WTC11 (cell line): ENCODE measurements around the gene CRBN. TPM values are rescaled to one million over a fixed set of nuclear protein-coding genes. Genes with fewer than 3 reads are reported as not detected.

Experiments used
- ATAC-seq: fragments of 200-7000 bp; cut with Tn5 transposase; 2 replicates; pipeline ENCODE4 v1.10.0; 2021; ENCODE audit warnings: mild to moderate bottlenecking, moderate library complexity
- CTCF ChIA-PET: fragments of 300-600 bp; sonication (Branson Sonifier 250); formaldehyde crosslinking; loops from one replicate; lab custom pipeline; 2021; ENCODE audit warnings: antibody characterized with exemption; lab: Charles Lee
- POLR2A ChIA-PET: fragments of 350-600 bp; sonication (Branson Sonifier 250); formaldehyde crosslinking; loops from one replicate; lab custom pipeline; 2021; ENCODE audit warnings: antibody characterized with exemption; lab: Charles Lee
- DNase-seq: peaks from one replicate; pipeline ENCODE4 v3.0.0; 2021; ENCODE audit warnings: low spot score
- H3K27ac Mint-ChIP-seq: 2 replicates; pipeline ENCODE4 v1.8.0; 2021; ENCODE audit warnings: mixed read lengths
- H3K27me3 Mint-ChIP-seq: 2 replicates; pipeline ENCODE4 v1.8.0; 2021; ENCODE audit warnings: low read depth, mild to moderate bottlenecking, moderate library complexity, mixed read lengths
- H3K36me3 Mint-ChIP-seq: 2 replicates; pipeline ENCODE4 v1.8.0; 2021; ENCODE audit warnings: mixed read lengths
- H3K4me1 Mint-ChIP-seq: 2 replicates; pipeline ENCODE4 v1.8.0; 2022; ENCODE audit warnings: mixed read lengths
- H3K4me3 Mint-ChIP-seq: 2 replicates; pipeline ENCODE4 v1.8.0; 2021; ENCODE audit warnings: mild to moderate bottlenecking, moderate library complexity, mixed read lengths
- H3K9me3 Mint-ChIP-seq: 2 replicates; pipeline ENCODE4 v1.8.0; 2021; ENCODE audit warnings: mixed read lengths
- CREM ChIP-seq: sonication (generic); formaldehyde crosslinking; IDR thresholded peaks from 2 replicates; pipeline ENCODE4 v1.8.1; 2022; ENCODE audit warnings: mild to moderate bottlenecking, missing genetic modification reagents, moderate library complexity
- ESRRA ChIP-seq: sonication (generic); formaldehyde crosslinking; IDR thresholded peaks from 2 replicates; pipeline ENCODE4 v1.8.1; 2022; ENCODE audit warnings: mild to moderate bottlenecking, missing genetic modification reagents, borderline replicate concordance
- GTF2I ChIP-seq: fragments of 250-450 bp; sonication (Bioruptor Pico); conservative IDR thresholded peaks from 2 replicates; pipeline ENCODE4 v1.4.0; 2021; ENCODE audit warnings: mild to moderate bottlenecking
- JAZF1 ChIP-seq: fragments of 250-450 bp; sonication (Bioruptor Pico); IDR thresholded peaks from 2 replicates; pipeline ENCODE4 v1.9.0; 2021; ENCODE audit warnings: moderate library complexity, mild to moderate bottlenecking, inconsistent platforms
- MXD4 ChIP-seq: fragments of 250-450 bp; sonication (Bioruptor Pico); IDR thresholded peaks from 2 replicates; pipeline ENCODE4 v1.8.0; 2021; ENCODE audit warnings: mild to moderate bottlenecking, moderate library complexity, borderline replicate concordance
- NFYB ChIP-seq: sonication (generic); formaldehyde crosslinking; conservative IDR thresholded peaks from 2 replicates; pipeline ENCODE4 v1.8.0; 2022; ENCODE audit warnings: low read depth, missing genetic modification reagents
- OVOL2 ChIP-seq: fragments of 250-450 bp; sonication (Bioruptor Pico); IDR thresholded peaks from 2 replicates; pipeline ENCODE4 v1.9.0; 2021; ENCODE audit warnings: mild to moderate bottlenecking, borderline replicate concordance
- SMAD4 ChIP-seq: sonication (generic); formaldehyde crosslinking; IDR thresholded peaks from 2 replicates; pipeline ENCODE4 v1.8.0; 2022; ENCODE audit warnings: mild to moderate bottlenecking, missing genetic modification reagents
- TEAD1 ChIP-seq: sonication (generic); formaldehyde crosslinking; IDR thresholded peaks from 2 replicates; pipeline ENCODE4 v1.8.0; 2022; ENCODE audit warnings: mild to moderate bottlenecking, missing genetic modification reagents
- ZNF121 ChIP-seq: sonication (generic); formaldehyde crosslinking; IDR thresholded peaks from 2 replicates; pipeline ENCODE4 v1.8.0; 2023; ENCODE audit warnings: missing genetic modification reagents
- total RNA-seq: library from RNA; stranded (reverse); gene quantifications from 3 replicates; pipeline ENCODE4 v1.2.3, GENCODE V29; 2021
- TF ChIP-seq, protein P1 (sequence below): sonication (generic); formaldehyde crosslinking; IDR thresholded peaks from 2 replicates; pipeline ENCODE4 v1.8.1; 2022; ENCODE audit warnings: missing genetic modification reagents, borderline replicate concordance
- TF ChIP-seq, protein P2 (sequence below): fragments of 250-450 bp; sonication (Bioruptor Pico); IDR thresholded peaks from 2 replicates; pipeline ENCODE4 v1.9.0; 2021; ENCODE audit warnings: mild to moderate bottlenecking, borderline replicate concordance
- TF ChIP-seq, protein P3 (sequence below): fragments of 250-450 bp; sonication (Bioruptor Pico); IDR thresholded peaks from 2 replicates; pipeline ENCODE4 v1.9.0; 2021; ENCODE audit warnings: mild to moderate bottlenecking

The CRBN gene
- total RNA-seq, 1 experiment from 2014 or later = 24.4 TPM

DNA sequence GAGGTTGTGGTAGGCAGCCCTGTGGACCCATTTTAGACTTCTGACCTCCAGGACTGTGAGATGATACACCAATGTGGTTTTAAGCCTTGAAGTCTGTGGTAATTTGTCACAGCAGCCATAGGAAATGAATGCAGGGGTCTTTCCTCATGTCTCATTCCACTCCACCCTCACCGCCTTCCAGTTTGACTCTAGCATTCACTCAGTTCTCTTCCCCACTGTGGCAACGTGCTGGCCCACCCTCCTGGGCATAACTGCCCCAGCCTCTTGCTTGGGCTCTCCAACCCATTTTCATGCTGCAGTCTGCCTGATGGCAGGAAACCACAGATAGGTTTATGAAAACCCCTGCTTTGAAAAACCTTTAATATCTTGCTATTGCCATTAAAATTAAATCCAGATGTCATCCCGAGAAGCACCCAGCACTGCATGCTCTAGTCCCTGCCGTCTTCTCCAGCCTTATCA lies 60.1 kb downstream of the CRBN start (continued):
- TF ChIP-seq CREM (CRISPR knock-in tag) (no peak), NFYB (CRISPR knock-in tag) (no peak)
- TF ChIP-seq, protein P1, sequence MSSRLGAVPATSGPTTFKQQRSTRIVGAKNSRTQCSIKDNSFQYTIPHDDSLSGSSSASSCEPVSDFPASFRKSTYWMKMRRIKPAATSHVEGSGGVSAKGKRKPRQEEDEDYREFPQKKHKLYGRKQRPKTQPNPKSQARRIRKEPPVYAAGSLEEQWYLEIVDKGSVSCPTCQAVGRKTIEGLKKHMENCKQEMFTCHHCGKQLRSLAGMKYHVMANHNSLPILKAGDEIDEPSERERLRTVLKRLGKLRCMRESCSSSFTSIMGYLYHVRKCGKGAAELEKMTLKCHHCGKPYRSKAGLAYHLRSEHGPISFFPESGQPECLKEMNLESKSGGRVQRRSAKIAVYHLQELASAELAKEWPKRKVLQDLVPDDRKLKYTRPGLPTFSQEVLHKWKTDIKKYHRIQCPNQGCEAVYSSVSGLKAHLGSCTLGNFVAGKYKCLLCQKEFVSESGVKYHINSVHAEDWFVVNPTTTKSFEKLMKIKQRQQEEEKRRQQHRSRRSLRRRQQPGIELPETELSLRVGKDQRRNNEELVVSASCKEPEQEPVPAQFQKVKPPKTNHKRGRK = no peak

DNA sequence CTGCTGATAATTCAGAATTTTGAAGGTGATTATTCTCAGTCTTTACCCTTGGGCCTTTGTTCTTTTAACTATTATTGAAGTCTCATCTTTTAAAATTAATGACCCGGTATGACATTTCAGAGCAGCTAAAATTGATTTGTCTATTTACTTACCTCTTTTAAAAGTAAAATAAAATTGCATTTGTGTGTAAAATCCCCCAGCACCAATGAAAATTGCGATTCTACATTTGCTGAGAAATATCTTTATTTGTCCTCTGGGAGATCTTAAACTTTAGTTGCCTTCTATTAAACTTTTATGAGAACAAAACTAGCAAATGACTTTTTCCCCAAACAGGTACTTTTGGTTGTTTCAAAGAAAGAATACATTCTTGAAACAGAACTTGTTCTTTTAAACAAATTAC lies 61.8 kb downstream of the CRBN start:
- CTCF ChIA-PET = no interaction called here

DNA sequence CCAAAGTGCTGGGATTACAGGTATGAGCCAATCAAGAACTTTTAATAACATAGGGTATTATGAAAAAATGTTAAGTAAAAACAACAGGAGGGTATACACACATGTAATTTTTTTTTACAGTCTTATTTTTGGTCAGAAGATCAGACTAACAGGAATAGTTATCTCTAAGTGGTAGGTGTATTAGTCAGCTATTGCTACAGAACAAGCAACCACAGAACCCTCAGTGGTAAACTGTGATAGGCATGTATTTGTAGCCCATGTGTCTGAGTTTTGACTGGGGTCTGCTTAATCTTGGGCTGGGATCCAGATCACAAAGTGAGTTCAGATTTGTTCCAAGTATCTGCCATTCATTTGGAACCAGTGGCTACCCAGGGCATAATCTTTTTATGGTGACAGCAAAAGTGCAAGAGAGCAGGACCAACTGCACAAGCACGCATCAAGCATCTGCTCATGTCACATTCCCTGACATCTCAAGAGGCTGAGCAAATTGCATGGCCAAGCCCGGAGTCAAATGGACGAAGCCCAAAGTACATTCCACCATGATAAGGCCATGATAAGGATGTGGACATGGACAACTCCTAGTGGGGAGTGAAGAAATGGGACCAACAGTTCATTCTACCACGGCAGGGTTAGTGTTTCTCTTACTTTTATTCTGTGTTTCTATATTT lies 66.3 kb downstream of the CRBN start:
- TF ChIP-seq SMAD4 (CRISPR knock-in tag) (no peak), MXD4 (CRISPR knock-in tag) (no peak), GTF2I (no peak)
- TF ChIP-seq, protein P2, sequence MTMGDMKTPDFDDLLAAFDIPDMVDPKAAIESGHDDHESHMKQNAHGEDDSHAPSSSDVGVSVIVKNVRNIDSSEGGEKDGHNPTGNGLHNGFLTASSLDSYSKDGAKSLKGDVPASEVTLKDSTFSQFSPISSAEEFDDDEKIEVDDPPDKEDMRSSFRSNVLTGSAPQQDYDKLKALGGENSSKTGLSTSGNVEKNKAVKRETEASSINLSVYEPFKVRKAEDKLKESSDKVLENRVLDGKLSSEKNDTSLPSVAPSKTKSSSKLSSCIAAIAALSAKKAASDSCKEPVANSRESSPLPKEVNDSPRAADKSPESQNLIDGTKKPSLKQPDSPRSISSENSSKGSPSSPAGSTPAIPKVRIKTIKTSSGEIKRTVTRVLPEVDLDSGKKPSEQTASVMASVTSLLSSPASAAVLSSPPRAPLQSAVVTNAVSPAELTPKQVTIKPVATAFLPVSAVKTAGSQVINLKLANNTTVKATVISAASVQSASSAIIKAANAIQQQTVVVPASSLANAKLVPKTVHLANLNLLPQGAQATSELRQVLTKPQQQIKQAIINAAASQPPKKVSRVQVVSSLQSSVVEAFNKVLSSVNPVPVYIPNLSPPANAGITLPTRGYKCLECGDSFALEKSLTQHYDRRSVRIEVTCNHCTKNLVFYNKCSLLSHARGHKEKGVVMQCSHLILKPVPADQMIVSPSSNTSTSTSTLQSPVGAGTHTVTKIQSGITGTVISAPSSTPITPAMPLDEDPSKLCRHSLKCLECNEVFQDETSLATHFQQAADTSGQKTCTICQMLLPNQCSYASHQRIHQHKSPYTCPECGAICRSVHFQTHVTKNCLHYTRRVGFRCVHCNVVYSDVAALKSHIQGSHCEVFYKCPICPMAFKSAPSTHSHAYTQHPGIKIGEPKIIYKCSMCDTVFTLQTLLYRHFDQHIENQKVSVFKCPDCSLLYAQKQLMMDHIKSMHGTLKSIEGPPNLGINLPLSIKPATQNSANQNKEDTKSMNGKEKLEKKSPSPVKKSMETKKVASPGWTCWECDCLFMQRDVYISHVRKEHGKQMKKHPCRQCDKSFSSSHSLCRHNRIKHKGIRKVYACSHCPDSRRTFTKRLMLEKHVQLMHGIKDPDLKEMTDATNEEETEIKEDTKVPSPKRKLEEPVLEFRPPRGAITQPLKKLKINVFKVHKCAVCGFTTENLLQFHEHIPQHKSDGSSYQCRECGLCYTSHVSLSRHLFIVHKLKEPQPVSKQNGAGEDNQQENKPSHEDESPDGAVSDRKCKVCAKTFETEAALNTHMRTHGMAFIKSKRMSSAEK (CRISPR knock-in tag) = no peak
- no peak overlapping the region for H3K27ac Mint-ChIP-seq
- H3K36me3 Mint-ChIP-seq = peaks cover 32% of the 10 kb centered on the region
- H3K4me3 Mint-ChIP-seq = no peak overlapping the region
- POLR2A ChIA-PET = no interaction called here
- H3K27me3 Mint-ChIP-seq = no peaks in the 10 kb centered on the region; the same call in none of the 2 replicates
- peaks cover 63% of the 10 kb centered on the region for H3K9me3 Mint-ChIP-seq
- peaks cover 6% of the 10 kb centered on the region; the same call in 1 of the 2 replicates for H3K4me1 Mint-ChIP-seq
- DNase-seq (no peak), ATAC-seq (no peak)
- CTCF ChIA-PET = no interaction called here

More for the DNA sequence above, 61.8 kb downstream of the CRBN start:
- DNase-seq (no peak), ATAC-seq (no peak)
- Mint-ChIP-seq H3K36me3 (peaks cover 29% of the 10 kb centered on the region), H3K27ac (no peak overlapping the region), H3K4me1 (no peaks in the 10 kb centered on the region)
- TF ChIP-seq TEAD1 (CRISPR knock-in tag) (no peak), ZNF121 (CRISPR knock-in tag) (no peak)
- TF ChIP-seq, protein P3, sequence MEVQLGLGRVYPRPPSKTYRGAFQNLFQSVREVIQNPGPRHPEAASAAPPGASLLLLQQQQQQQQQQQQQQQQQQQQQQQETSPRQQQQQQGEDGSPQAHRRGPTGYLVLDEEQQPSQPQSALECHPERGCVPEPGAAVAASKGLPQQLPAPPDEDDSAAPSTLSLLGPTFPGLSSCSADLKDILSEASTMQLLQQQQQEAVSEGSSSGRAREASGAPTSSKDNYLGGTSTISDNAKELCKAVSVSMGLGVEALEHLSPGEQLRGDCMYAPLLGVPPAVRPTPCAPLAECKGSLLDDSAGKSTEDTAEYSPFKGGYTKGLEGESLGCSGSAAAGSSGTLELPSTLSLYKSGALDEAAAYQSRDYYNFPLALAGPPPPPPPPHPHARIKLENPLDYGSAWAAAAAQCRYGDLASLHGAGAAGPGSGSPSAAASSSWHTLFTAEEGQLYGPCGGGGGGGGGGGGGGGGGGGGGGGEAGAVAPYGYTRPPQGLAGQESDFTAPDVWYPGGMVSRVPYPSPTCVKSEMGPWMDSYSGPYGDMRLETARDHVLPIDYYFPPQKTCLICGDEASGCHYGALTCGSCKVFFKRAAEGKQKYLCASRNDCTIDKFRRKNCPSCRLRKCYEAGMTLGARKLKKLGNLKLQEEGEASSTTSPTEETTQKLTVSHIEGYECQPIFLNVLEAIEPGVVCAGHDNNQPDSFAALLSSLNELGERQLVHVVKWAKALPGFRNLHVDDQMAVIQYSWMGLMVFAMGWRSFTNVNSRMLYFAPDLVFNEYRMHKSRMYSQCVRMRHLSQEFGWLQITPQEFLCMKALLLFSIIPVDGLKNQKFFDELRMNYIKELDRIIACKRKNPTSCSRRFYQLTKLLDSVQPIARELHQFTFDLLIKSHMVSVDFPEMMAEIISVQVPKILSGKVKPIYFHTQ = no peak
- TF ChIP-seq, all 79 proteins: peak for 0
- Mint-ChIP-seq H3K27me3 (no peaks in the 10 kb centered on the region; the same call in none of the 2 replicates), H3K4me3 (no peak overlapping the region), H3K9me3 (peaks cover 55% of the 10 kb centered on the region)
- POLR2A ChIA-PET = no interaction called here

DNA sequence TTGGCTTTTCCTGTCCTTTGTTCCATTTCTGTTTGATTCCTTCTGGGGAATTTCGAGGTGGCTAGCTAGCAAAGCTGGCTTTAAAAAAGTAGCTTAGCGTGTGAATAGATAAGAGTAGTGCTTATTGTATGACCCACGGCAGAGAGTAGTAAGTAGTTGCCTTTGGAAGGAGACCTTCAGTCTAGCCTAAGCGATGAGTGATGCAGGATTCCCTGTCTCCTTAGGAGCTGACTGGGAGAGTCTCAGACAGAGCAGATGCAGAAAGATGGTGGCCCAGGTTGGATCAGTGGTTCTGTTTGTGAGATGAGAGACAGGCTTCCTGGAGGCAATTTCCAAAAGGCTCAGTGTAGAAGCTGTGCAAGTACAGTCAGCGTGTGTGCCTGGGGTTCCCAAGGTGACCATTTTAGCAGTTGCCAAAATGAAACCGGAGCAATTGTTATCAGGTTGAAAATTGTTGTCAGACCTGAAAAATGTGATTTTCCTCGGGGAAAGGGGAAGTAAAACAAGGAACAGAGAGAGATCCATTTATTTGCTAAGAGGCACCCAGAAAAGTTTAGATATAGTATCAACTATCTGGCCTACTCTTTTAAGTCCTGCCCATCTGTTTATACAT lies 68.6 kb downstream of the CRBN start:
- Mint-ChIP-seq H3K27ac (no peak overlapping the region), H3K27me3 (no peaks in the 10 kb centered on the region; the same call in 1 of the 2 replicates), H3K9me3 (peaks cover 60% of the 10 kb centered on the region), H3K4me3 (no peak overlapping the region), H3K36me3 (peaks cover 30% of the 10 kb centered on the region), H3K4me1 (peaks cover 6% of the 10 kb centered on the region; the same call in 1 of the 2 replicates)
- ATAC-seq (peak; percentile 52), DNase-seq (no peak)
- no peak for TF ChIP-seq JAZF1 (CRISPR knock-in tag)
- no peak for TF ChIP-seq ESRRA (CRISPR knock-in tag)
- TF ChIP-seq OVOL2 (CRISPR knock-in tag) = no peak
- POLR2A ChIA-PET = no interaction called here
- CTCF ChIA-PET = no interaction called here
